CD14-positive monocyte (primary cell): Measurements from ENCODE around the gene CYP2W1. TPM values are rescaled to one million over a fixed set of nuclear protein-coding genes. Genes with fewer than 3 reads are reported as not detected.
"Not testable (repeated sequence)": the region's sequence is repeated elsewhere in the genome, so short reads cannot be mapped to it uniquely, and the experiment has no call there.

Source experiments
- DNase-seq, 3 donors: peaks; one replicate each; pipeline ENCODE4 v3.0.0-alpha.2; 2011 to 2022
- H2AFZ ChIP-seq: 2 replicates; pipeline ENCODE4 v1.6.0; 2012; ENCODE audit warnings: mild to moderate bottlenecking, low read depth, low read length, inconsistent platforms; ENCODE audit not compliant: insufficient read depth, poor library complexity, severe bottlenecking
- H3K27ac ChIP-seq, 2 donors: 1 replicate in 1 of 2; 2 replicates in 1 of 2; pipeline ENCODE4 v1.5.1; 2012 to 2013; ENCODE audit warnings: low read length in 2 of 2, control low read depth in 1 of 2, inconsistent platforms in 1 of 2, low read depth in 1 of 2, mild to moderate bottlenecking in 1 of 2
- H3K27me3 ChIP-seq, 2 donors: one replicate each; pipeline versions ENCODE4 v1.6.0 to v1.6.1; 2011 to 2013; ENCODE audit warnings: low read length in 2 of 2; ENCODE audit not compliant: control insufficient read depth in 2 of 2, insufficient read depth in 2 of 2
- H3K36me3 ChIP-seq, 2 donors: replicated peaks in 1 of 2; 1 replicate in 1 of 2; 2 replicates in 1 of 2; pipeline versions ENCODE4 v1.5.1 to v1.6.1; 2012 to 2013; ENCODE audit warnings: low read length in 2 of 2, control low read depth in 1 of 2, inconsistent platforms in 1 of 2, mild to moderate bottlenecking in 1 of 2; ENCODE audit not compliant: insufficient read depth in 2 of 2, control insufficient read depth in 1 of 2
- H3K4me1 ChIP-seq, 2 donors: 1 replicate in 1 of 2; 2 replicates in 1 of 2; pipeline versions ENCODE4 v1.5.1 to v1.6.1; 2012 to 2013; ENCODE audit warnings: low read length in 2 of 2, control low read depth in 1 of 2, inconsistent platforms in 1 of 2, mild to moderate bottlenecking in 1 of 2, moderate library complexity in 1 of 2; ENCODE audit not compliant: insufficient read depth in 2 of 2, control insufficient read depth in 1 of 2
- H3K4me2 ChIP-seq: replicated peaks from 2 replicates; pipeline ENCODE3; 2012; ENCODE audit warnings: low read length, moderate library complexity, mild to moderate bottlenecking; ENCODE audit not compliant: poor library complexity, severe bottlenecking; ENCODE audit errors: extremely low read depth
- H3K4me3 ChIP-seq, 3 experiments: fragments of 200-600 bp in 1 of 3; sonication (generic) in 1 of 3; replicated peaks in 1 of 3; 1 replicate in 2 of 3; 2 replicates in 1 of 3; pipeline ENCODE4 v1.5.1; 2011 to 2013; ENCODE audit warnings: low read length in 3 of 3, mild to moderate bottlenecking in 3 of 3, control low read depth in 2 of 3, low read depth in 2 of 3, inconsistent platforms in 1 of 3, moderate library complexity in 1 of 3
- H3K79me2 ChIP-seq: 2 replicates; pipeline ENCODE4 v1.6.0; 2012; ENCODE audit warnings: mild to moderate bottlenecking, control low read depth, inconsistent platforms, low read length, moderate library complexity; ENCODE audit not compliant: insufficient read depth
- H3K9ac ChIP-seq: 2 replicates; pipeline ENCODE4 v1.6.0; 2017; ENCODE audit warnings: low read length, mild to moderate bottlenecking; ENCODE audit not compliant: insufficient read depth, poor library complexity, severe bottlenecking
- H3K9me3 ChIP-seq, 2 donors: replicated peaks in 1 of 2; 1 replicate in 1 of 2; 2 replicates in 1 of 2; pipeline versions ENCODE4 v1.5.1 to v1.6.1; 2012 to 2013; ENCODE audit warnings: low read length in 2 of 2, control low read depth in 1 of 2; ENCODE audit not compliant: control insufficient read depth in 1 of 2, insufficient read depth in 1 of 2
- H4K20me1 ChIP-seq: 2 replicates; pipeline ENCODE4 v1.6.0; 2012; ENCODE audit warnings: mild to moderate bottlenecking, low read length, control low read depth, moderate library complexity; ENCODE audit not compliant: insufficient read depth
- H3K27ac Mint-ChIP-seq, 7 donors: one replicate each; pipeline ENCODE4 v1.8.0; 2020; ENCODE audit warnings: mild to moderate bottlenecking in 7 of 7, mixed read lengths in 7 of 7, moderate library complexity in 6 of 7, inconsistent platforms in 2 of 7
- H3K27me3 Mint-ChIP-seq, 3 donors: one replicate each; pipeline ENCODE4 v1.8.0; 2021 to 2022; ENCODE audit warnings: low read depth in 3 of 3, mild to moderate bottlenecking in 3 of 3, mixed read lengths in 3 of 3, moderate library complexity in 3 of 3, inconsistent platforms in 1 of 3
- H3K36me3 Mint-ChIP-seq, 2 donors: one replicate each; pipeline ENCODE4 v1.8.0; 2020; ENCODE audit warnings: mixed read lengths in 2 of 2, inconsistent platforms in 1 of 2, mild to moderate bottlenecking in 1 of 2
- H3K4me1 Mint-ChIP-seq: one replicate; pipeline ENCODE4 v1.8.0; 2020; ENCODE audit warnings: mild to moderate bottlenecking, mixed read lengths
- H3K4me3 Mint-ChIP-seq, 2 donors: one replicate each; pipeline ENCODE4 v1.8.0; 2020; ENCODE audit warnings: mild to moderate bottlenecking in 2 of 2, mixed read lengths in 2 of 2, moderate library complexity in 1 of 2
- H3K9me3 Mint-ChIP-seq, 7 donors: one replicate each; pipeline ENCODE4 v1.8.0; 2020 to 2022; ENCODE audit warnings: mixed read lengths in 7 of 7, mild to moderate bottlenecking in 6 of 7, moderate library complexity in 6 of 7, inconsistent platforms in 2 of 7
- WGBS: methylation state at CpG from one replicate; pipeline ENCODE4 v1.1.5; 2013; ENCODE audit warnings: missing lambda C conversion rate; ENCODE audit not compliant: insufficient coverage; 5-methylcytosine and 5-hydroxymethylcytosine counted together
- intact Hi-C, 2 donors: fragments of 100-400 bp; cut with micrococcal nuclease; formaldehyde crosslinking; loops; one replicate each; pipeline versions ENCODE4 v1.15.0 to v1.15.1; 2023
- polyA plus RNA-seq, 3 donors: library from polyadenylated mRNA; depleted of rRNA in 1 of 3; unstranded in 2 of 3; stranded (reverse) in 1 of 3; fragments of 300-500 nt in 2 of 3; fragments of >200 nt in 1 of 3; fragmentation: Illumina TruSeq in 2 of 3; gene quantifications; 1 replicate in 2 of 3; 2 replicates in 1 of 3; pipeline ENCODE4 v1.2.3, GENCODE V29; 2012 to 2021
- TF ChIP-seq, protein P1 (sequence below): fragments of 200-600 bp; IDR thresholded peaks from one replicate; pipeline ENCODE4 v1.8.0; 2022; ENCODE audit warnings: antibody characterized with exemption, mild to moderate bottlenecking

The CYP2W1 gene
- polyA plus RNA-seq, 3 donors, result not detected

DNA sequence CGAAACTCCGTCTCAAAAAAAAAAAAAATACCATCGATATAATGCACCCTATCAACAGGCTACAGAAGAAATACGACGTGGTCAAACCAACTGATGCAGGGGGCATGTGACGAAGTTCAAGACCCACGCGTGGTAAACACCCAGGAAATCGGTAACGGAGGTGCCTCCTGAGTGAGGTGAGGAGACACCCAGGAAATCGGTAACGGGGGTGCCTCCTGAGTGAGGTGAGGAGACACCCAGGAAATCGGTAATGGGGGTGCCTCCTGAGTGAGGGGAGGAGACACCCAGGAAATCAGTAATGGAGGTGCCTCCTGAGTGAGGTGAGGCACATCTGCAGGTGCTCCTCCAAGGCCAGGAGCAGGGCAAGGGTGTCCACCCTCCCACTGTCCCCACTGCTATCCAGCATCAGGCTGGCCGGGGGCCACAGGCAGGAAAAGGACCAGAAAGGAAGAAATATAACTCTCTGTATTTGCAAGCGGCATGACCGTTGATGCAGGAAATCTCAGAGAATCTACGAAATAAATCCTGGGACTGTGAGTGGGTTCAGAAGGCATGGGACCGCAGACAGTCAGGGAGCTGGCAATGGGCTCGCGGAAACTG, 50.7 kb downstream of the CYP2W1 start:
- H3K4me3 ChIP-seq, result no peak overlapping the region
- H3K4me1 Mint-ChIP-seq, result peaks cover 17% of the 10 kb centered on the region

DNA sequence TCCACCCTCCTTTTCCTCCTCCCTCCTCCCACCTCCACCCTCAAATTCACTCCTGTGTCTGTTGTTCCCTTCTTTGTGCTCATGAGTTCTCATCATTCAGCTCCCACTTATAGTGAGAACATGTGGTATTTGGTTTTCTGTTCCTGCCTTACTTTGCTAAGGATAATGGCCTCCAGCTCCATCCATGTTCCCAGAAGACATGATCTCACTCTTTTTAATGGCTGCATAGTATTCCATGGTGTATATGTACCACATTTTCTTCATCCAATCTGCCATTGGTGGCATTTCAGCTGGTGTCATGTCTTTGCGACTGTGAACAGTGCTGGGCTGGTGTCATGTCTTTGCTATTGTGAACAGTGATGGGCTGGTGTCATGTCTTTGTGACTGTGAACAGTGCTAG, 51.8 kb downstream of the CYP2W1 start:
- H3K4me1 ChIP-seq, H3K79me2 ChIP-seq, intact Hi-C loops, H3K27ac Mint-ChIP-seq, H4K20me1 ChIP-seq, H3K4me2 ChIP-seq, H3K27ac ChIP-seq, H3K4me3 Mint-ChIP-seq, H3K9me3 ChIP-seq, H2AFZ ChIP-seq, DNase-seq, H3K27me3 ChIP-seq, H3K4me3 ChIP-seq, H3K36me3 ChIP-seq, H3K9ac ChIP-seq, H3K36me3 Mint-ChIP-seq, H3K4me1 Mint-ChIP-seq: not testable (repeated sequence)
- Mint-ChIP-seq H3K27me3 (peaks cover 0 to 11% (median 1%) of the 10 kb centered on the region in 3 donors), H3K9me3 (peaks cover 0 to 15% (median 11%) of the 10 kb centered on the region in 7 donors)
- WGBS, result no CpG with 5 or more reads among the region's 1 CpG

More for the DNA sequence above, 50.7 kb downstream of the CYP2W1 start:
- TF ChIP-seq, protein P1, sequence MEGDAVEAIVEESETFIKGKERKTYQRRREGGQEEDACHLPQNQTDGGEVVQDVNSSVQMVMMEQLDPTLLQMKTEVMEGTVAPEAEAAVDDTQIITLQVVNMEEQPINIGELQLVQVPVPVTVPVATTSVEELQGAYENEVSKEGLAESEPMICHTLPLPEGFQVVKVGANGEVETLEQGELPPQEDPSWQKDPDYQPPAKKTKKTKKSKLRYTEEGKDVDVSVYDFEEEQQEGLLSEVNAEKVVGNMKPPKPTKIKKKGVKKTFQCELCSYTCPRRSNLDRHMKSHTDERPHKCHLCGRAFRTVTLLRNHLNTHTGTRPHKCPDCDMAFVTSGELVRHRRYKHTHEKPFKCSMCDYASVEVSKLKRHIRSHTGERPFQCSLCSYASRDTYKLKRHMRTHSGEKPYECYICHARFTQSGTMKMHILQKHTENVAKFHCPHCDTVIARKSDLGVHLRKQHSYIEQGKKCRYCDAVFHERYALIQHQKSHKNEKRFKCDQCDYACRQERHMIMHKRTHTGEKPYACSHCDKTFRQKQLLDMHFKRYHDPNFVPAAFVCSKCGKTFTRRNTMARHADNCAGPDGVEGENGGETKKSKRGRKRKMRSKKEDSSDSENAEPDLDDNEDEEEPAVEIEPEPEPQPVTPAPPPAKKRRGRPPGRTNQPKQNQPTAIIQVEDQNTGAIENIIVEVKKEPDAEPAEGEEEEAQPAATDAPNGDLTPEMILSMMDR, result no peak
- H3K27ac ChIP-seq, result no peak overlapping the region
- WGBS, result 90% methylated on average over 12 of the region's 20 CpGs
- peaks cover 0 to 11% (median 1%) of the 10 kb centered on the region in 3 donors for H3K27me3 Mint-ChIP-seq
- H4K20me1 ChIP-seq, result no peaks in the 10 kb centered on the region
- peaks cover 0 to 4% of the 10 kb centered on the region in 2 donors for H3K27me3 ChIP-seq
- intact Hi-C loops, result no loop called here
- H3K4me2 ChIP-seq, result no peak overlapping the region
- peaks cover 21% of the 10 kb centered on the region in 2 donors for H3K4me1 ChIP-seq
- peak overlapping the region in 1 of 2 donors; percentile 18 for H3K4me3 Mint-ChIP-seq
- no peaks in the 10 kb centered on the region for H3K36me3 ChIP-seq
- H3K36me3 Mint-ChIP-seq, result no peaks in the 10 kb centered on the region
- H3K9ac ChIP-seq, result no peak overlapping the region
- H3K27ac Mint-ChIP-seq, result no peak overlapping the region
- no peak for DNase-seq
- H3K9me3 ChIP-seq, result peaks cover 5 to 6% of the 10 kb centered on the region in 2 donors
- peaks cover 0 to 15% (median 11%) of the 10 kb centered on the region in 7 donors for H3K9me3 Mint-ChIP-seq
- H2AFZ ChIP-seq, result no peak overlapping the region
- H3K79me2 ChIP-seq, result no peaks in the 10 kb centered on the region

DNA sequence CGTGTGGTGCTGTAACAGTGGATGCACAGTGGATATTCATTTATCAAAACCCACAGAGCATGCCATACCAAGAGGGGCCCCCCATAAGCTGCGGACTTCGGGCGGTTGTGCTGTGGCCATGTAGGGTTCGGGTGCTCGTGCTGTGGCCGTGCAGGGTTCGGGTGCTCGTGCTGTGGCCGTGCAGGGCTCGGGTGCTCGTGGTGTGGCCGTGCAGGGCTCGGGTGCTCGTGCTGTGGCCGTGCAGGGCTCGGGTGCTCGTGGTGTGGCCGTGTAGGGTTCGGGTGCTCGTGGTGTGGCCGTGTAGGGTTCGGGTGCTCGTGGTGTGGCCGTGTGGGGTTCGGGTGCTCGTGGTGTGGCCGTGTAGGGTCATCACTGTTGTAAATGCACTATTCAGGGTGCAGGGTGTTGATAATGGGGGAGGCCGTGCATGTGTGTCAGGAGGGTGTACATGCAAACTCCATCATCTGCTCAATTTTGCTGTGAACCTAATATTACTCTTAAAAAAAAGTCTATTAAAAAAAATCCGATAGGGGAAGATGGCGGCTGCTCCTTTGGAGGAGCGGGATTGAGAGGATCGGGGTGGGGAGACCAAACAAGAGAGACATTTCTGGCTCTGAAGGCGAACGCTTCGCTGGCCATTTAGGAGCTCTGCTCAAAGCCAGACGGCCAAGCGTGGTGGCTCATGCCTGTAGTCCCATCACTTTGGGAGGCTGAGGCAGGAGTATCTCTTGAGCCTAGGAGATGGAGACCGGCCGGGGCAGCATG, 53.4 kb downstream of the CYP2W1 start:
- H3K9ac ChIP-seq, H3K4me3 ChIP-seq, H3K4me1 Mint-ChIP-seq, H3K27ac Mint-ChIP-seq, H3K27ac ChIP-seq, H3K36me3 ChIP-seq, H3K4me2 ChIP-seq, H3K4me3 Mint-ChIP-seq, H3K9me3 ChIP-seq, H4K20me1 ChIP-seq, H2AFZ ChIP-seq, intact Hi-C loops, DNase-seq, H3K79me2 ChIP-seq, H3K36me3 Mint-ChIP-seq, H3K4me1 ChIP-seq: not testable (repeated sequence)
- Mint-ChIP-seq H3K9me3 (peaks cover 0 to 15% (median 11%) of the 10 kb centered on the region in 7 donors), H3K27me3 (peaks cover 0 to 11% (median 1%) of the 10 kb centered on the region in 3 donors)
- H3K27me3 ChIP-seq, result peaks cover 0 to 14% of the 10 kb centered on the region in 2 donors
- 97% methylated on average over 19 of the region's 40 CpGs for WGBS
